Stimulated activated CD4-positive, alpha-beta T cell treated with anti-CD3 and anti-CD28 coated beads, Interleukin-2, amount 100 ng/mL, for 48 hours (primary cell): Measurements from ENCODE around the gene SRSF5.

Experiments used
- DNase-seq, 2 donors: peaks; one replicate each; pipeline ENCODE4 v3.0.0-alpha.2; 2020

The SRSF5 gene

GRCh38 chr14:69771136-69771535 is 4.2 kb downstream of the SRSF5 start:
- no peak for DNase-seq

- no peak for DNase-seq
Observed at GRCh38 chr14:69772082-69773017, 5.4 kb downstream of the SRSF5 start.

GRCh38 chr14:69773571-69774276 is 6.8 kb downstream of the SRSF5 start:
- no peak for DNase-seq

- DNase-seq: no peak
Observed at GRCh38 chr14:69775012-69775411, 8.1 kb downstream of the SRSF5 start.

- DNase-seq: no peak
Observed at GRCh38 chr14:69776875-69777453, 10.0 kb downstream of the SRSF5 start.

- DNase-seq: no peak
Observed at GRCh38 chr14:69779088-69779487, 12.1 kb downstream of the SRSF5 start.

GRCh38 chr14:69780092-69780491 is 13.2 kb downstream of the SRSF5 start:
- DNase-seq: no peak

- no peak for DNase-seq
Observed at GRCh38 chr14:69780952-69781351, 14.0 kb downstream of the SRSF5 start.

- DNase-seq: no peak
Observed at GRCh38 chr14:69784942-69785341, 18.0 kb downstream of the SRSF5 start.

- DNase-seq: no peak
Observed at GRCh38 chr14:69786603-69787002, 19.7 kb downstream of the SRSF5 start.

GRCh38 chr14:69789118-69789640 is 22.2 kb downstream of the SRSF5 start:
- no peak for DNase-seq

- no peak for DNase-seq
Observed at GRCh38 chr14:69792887-69793421, 26.0 kb downstream of the SRSF5 start.

GRCh38 chr14:69794791-69795190 is 27.8 kb downstream of the SRSF5 start:
- DNase-seq: no peak

GRCh38 chr14:69795691-69796090 is 28.7 kb downstream of the SRSF5 start:
- DNase-seq: no peak

- DNase-seq: no peak
Observed at GRCh38 chr14:69796797-69797500, 30.0 kb downstream of the SRSF5 start, which contains the start of gene SLC10A1. TSS of gene SLC10A1 (minus strand) at chr14:69797241. CDS start at chr14:69797155, 86 bp downstream.

GRCh38 chr14:69797573-69798338 is 30.8 kb downstream of the SRSF5 start:
- DNase-seq: no peak

- DNase-seq: no peak
Observed at GRCh38 chr14:69798339-69798735, 31.4 kb downstream of the SRSF5 start.

GRCh38 chr14:69803753-69804152 is 36.8 kb downstream of the SRSF5 start:
- no peak for DNase-seq

- DNase-seq: no peak
Observed at GRCh38 chr14:69804902-69805301, 38.0 kb downstream of the SRSF5 start.

GRCh38 chr14:69807192-69807591 is 40.2 kb downstream of the SRSF5 start:
- DNase-seq: no peak
